Spleen (tissue), 11 donors: ENCODE measurements around the gene PCCB. TPM values are rescaled to one million over a fixed set of nuclear protein-coding genes. Genes with fewer than 3 reads are reported as not detected.
A peak's percentile ranks its signal among the peaks of the same experiment; 100 is the strongest.

ENCODE experiments used
- DNase-seq: peaks from one replicate; pipeline ENCODE4 v3.0.0-alpha.2; 2020
- H3K27ac ChIP-seq, 8 donors: fragments of 200-600 bp; sonication (generic) in 7 of 8; 1 replicate in 4 of 8; 2 replicates in 4 of 8; pipeline versions ENCODE4 v1.5.0 to v1.8.0; 2016 to 2021; ENCODE audit warnings: inconsistent platforms in 4 of 8, mild to moderate bottlenecking in 4 of 8, moderate library complexity in 1 of 8
- H3K27me3 ChIP-seq, 7 donors: fragments of 200-600 bp; sonication (generic) in 6 of 7; replicated peaks in 1 of 7; 1 replicate in 4 of 7; 2 replicates in 3 of 7; pipeline versions ENCODE4 v1.5.0 to v1.8.0; 2016 to 2021; ENCODE audit warnings: inconsistent platforms in 3 of 7, mild to moderate bottlenecking in 1 of 7
- H3K36me3 ChIP-seq, 6 donors: fragments of 200-600 bp; sonication (generic) in 5 of 6; 1 replicate in 4 of 6; 2 replicates in 2 of 6; pipeline versions ENCODE4 v1.5.0 to v1.8.0; 2016 to 2021; ENCODE audit warnings: inconsistent platforms in 2 of 6
- H3K4me1 ChIP-seq, 6 donors: fragments of 200-600 bp; sonication (generic) in 5 of 6; 1 replicate in 3 of 6; 2 replicates in 3 of 6; pipeline versions ENCODE4 v1.5.0 to v1.8.0; 2016 to 2021; ENCODE audit warnings: inconsistent platforms in 3 of 6
- H3K4me3 ChIP-seq, 8 donors: fragments of 200-600 bp; sonication (generic) in 7 of 8; 1 replicate in 4 of 8; 2 replicates in 4 of 8; pipeline versions ENCODE4 v1.5.0 to v1.8.0; 2016 to 2021; ENCODE audit warnings: inconsistent platforms in 4 of 8, mild to moderate bottlenecking in 4 of 8, moderate library complexity in 2 of 8
- H3K9me3 ChIP-seq, 8 donors: fragments of 200-600 bp; sonication (generic) in 7 of 8; 1 replicate in 4 of 8; 2 replicates in 4 of 8; pipeline versions ENCODE4 v1.5.0 to v1.8.0; 2016 to 2021; ENCODE audit warnings: inconsistent platforms in 4 of 8
- CTCF ChIP-seq, 11 experiments: fragments of 200-600 bp in 7 of 11; fragments of 450-650 bp in 4 of 11; sonication (generic) in 4 of 11; IDR thresholded peaks in 8 of 11; conservative IDR thresholded peaks in 3 of 11; 1 replicate in 7 of 11; 2 replicates in 4 of 11; pipeline versions ENCODE4 v1.4.0 to v1.8.0; 2016 to 2021; ENCODE audit warnings: antibody characterized with exemption in 11 of 11, inconsistent platforms in 4 of 11, mild to moderate bottlenecking in 1 of 11
- POLR2A ChIP-seq, 3 donors: fragments of 450-650 bp; IDR thresholded peaks; one replicate each; pipeline ENCODE4 v1.5.1; 2017; ENCODE audit warnings: antibody characterized with exemption in 3 of 3, mild to moderate bottlenecking in 1 of 3
- POLR2AphosphoS5 ChIP-seq, 3 donors: sonication (generic); formaldehyde crosslinking; IDR thresholded peaks; one replicate each; pipeline ENCODE4 v1.5.1; 2017; ENCODE audit warnings: antibody characterized with exemption in 3 of 3
- WGBS, 5 donors: extraction: QIAGEN DNeasy Blood & Tissue Kit in 3 of 5; methylation state at CpG; one replicate each; pipeline versions ENCODE4 v1.1.5 to v1.1.7; 2013 to 2018; 5-methylcytosine and 5-hydroxymethylcytosine counted together
- intact Hi-C: fragments of 100-400 bp; cut with DNase I; formaldehyde crosslinking; loops from one replicate; pipeline ENCODE4 v1.15.0; 2023; ENCODE audit warnings: low total_unique reads
- polyA plus RNA-seq, 3 donors: library from polyadenylated mRNA; stranded (reverse); fragments of 200-250 nt; gene quantifications; one replicate each; pipeline ENCODE4 v1.2.1, GENCODE V29; 2013
- total RNA-seq, 7 donors: library from RNA; depleted of rRNA in 3 of 7; stranded (reverse); fragments of >200 nt in 3 of 7; fragmentation: NEBNext Ultra II Directional in 4 of 7; extraction: Animal tissue kit (Norgen Biotek cat#: 25700) in 4 of 7; gene quantifications; one replicate each; pipeline versions ENCODE4 v1.1.0 to v1.2.1, GENCODE V29; 2016 to 2021
- donor health status: healthy with polysubstance abuse.
- donor health status: DM: no; HTN: no; CAD: no; lungs with moderate emphysema.
- donor health status: DM: no; HTN: no; CAD: no.
- donor health status: Bipolar disorder and iron deficiency.
- donor health status: healthy.
- donor health status: DM: no; HTN: no; CAD: no.
- donor health status: DM: yes; HTN: yes; CAD: no.

Gene PCCB
- total and polyA plus RNA-seq, 10 donors, result 11.9 to 24.7 (median 19.9) TPM

GRCh38 chr3:136281966-136282520 lies 31.9 kb downstream of the PCCB start:
- Histone ChIP-seq H3K27me3 (no peaks in the 10 kb centered on the region), H3K27ac (peak overlapping the region in 3 of 8 donors; percentile 4 to 27 (median 7)), H3K4me3 (no peak overlapping the region), H3K4me1 (peaks cover 0 to 14% (median 0%) of the 10 kb centered on the region in 6 donors), H3K36me3 (peaks cover 0 to 80% (median 31%) of the 10 kb centered on the region in 6 donors), H3K9me3 (peaks cover 0 to 35% (median 31%) of the 10 kb centered on the region in 8 donors)
- 69 to 76% (median 72%) methylated on average over 1 of the region's 1 CpG for WGBS, 5 donors
- intact Hi-C loops, result no loop called here
- TF ChIP-seq POLR2A (IDR thresholded peaks at IDR 0.05) (no peak), CTCF (IDR thresholded peaks at IDR 0.05 in 8 of 11, conservative IDR thresholded peaks at IDR 0.05 in 3 of 11) (no peak), POLR2AphosphoS5 (IDR thresholded peaks at IDR 0.05) (no peak)
- no peak for DNase-seq

- Histone ChIP-seq H3K4me1 (peaks cover 0 to 14% (median 0%) of the 10 kb centered on the region in 6 donors), H3K9me3 (peaks cover 0 to 30% (median 28%) of the 10 kb centered on the region in 8 donors), H3K36me3 (peaks cover 0 to 74% (median 31%) of the 10 kb centered on the region in 6 donors), H3K27me3 (no peaks in the 10 kb centered on the region), H3K4me3 (no peak overlapping the region), H3K27ac (no peak overlapping the region)
- DNase-seq, result no peak
- intact Hi-C loops, result no loop called here
- 90 to 99% (median 95%) methylated on average over 6 of the region's 6 CpGs for WGBS, 5 donors
- TF ChIP-seq POLR2A (IDR thresholded peaks at IDR 0.05) (no peak), POLR2AphosphoS5 (IDR thresholded peaks at IDR 0.05) (no peak), CTCF (IDR thresholded peaks at IDR 0.05 in 8 of 11, conservative IDR thresholded peaks at IDR 0.05 in 3 of 11) (no peak)
Measured at GRCh38 chr3:136283627-136284026, 33.5 kb downstream of the PCCB start.

DNA sequence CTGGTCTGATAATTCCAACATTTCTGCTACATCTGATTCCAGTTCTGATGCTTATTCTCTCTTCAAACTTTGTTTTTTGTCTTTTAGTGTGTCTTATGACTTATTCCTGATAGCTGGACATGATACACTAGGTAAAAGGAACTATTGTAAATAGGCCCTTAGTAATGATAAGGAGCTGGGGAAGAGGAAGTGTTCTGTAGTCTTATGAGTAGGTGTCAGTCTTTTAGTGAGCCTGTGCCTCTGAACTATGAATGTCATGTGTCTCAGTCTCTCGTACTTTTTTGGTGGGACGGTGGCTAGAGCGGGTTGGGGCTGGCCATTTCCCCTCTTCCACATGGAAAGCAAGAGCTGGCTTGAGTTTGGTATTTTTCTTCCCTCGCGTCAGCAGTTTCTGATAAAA lies 41.2 kb downstream of the PCCB start:
- H3K27ac ChIP-seq, result no peak overlapping the region
- TF ChIP-seq POLR2AphosphoS5 (IDR thresholded peaks at IDR 0.05), result no peak
- TF ChIP-seq POLR2A (IDR thresholded peaks at IDR 0.05), result no peak
- no peak for TF ChIP-seq CTCF (IDR thresholded peaks at IDR 0.05 in 8 of 11, conservative IDR thresholded peaks at IDR 0.05 in 3 of 11)
- WGBS, 5 donors, result 83 to 97% (median 91%) methylated on average over 5 of the region's 5 CpGs
- H3K27me3 ChIP-seq, result no peaks in the 10 kb centered on the region
- no peak for DNase-seq
- no peaks in the 10 kb centered on the region for H3K4me1 ChIP-seq
- intact Hi-C loops, result no loop called here
- H3K4me3 ChIP-seq, result no peak overlapping the region
- no peaks in the 10 kb centered on the region for H3K9me3 ChIP-seq
- H3K36me3 ChIP-seq, result peaks cover 0 to 57% (median 20%) of the 10 kb centered on the region in 6 donors

GRCh38 chr3:136292500-136292899 lies 42.4 kb downstream of the PCCB start:
- Histone ChIP-seq H3K27me3 (no peaks in the 10 kb centered on the region), H3K4me1 (no peaks in the 10 kb centered on the region), H3K9me3 (no peaks in the 10 kb centered on the region), H3K36me3 (peaks cover 0 to 59% (median 23%) of the 10 kb centered on the region in 6 donors), H3K27ac (no peak overlapping the region), H3K4me3 (no peak overlapping the region)
- TF ChIP-seq POLR2AphosphoS5 (IDR thresholded peaks at IDR 0.05), result no peak
- no peak for TF ChIP-seq CTCF (IDR thresholded peaks at IDR 0.05 in 8 of 11, conservative IDR thresholded peaks at IDR 0.05 in 3 of 11)
- no peak for TF ChIP-seq POLR2A (IDR thresholded peaks at IDR 0.05)
- intact Hi-C loops, result no loop called here
- no peak for DNase-seq
- 92 to 100% (median 98%) methylated on average over 1 of the region's 1 CpG for WGBS, 5 donors
